GM12878 (cell line): ENCODE data around the gene CCDC24. TPM values are rescaled to one million over a fixed set of nuclear protein-coding genes. Genes with fewer than 3 reads are reported as not detected.

Experiments
- ATAC-seq: fragments of 200-7000 bp; cut with Tn5 transposase; 3 replicates; pipeline ENCODE4 v1.9.1; 2020; ENCODE audit warnings: mild to moderate bottlenecking, moderate library complexity
- BruUV-seq: library from RNA; stranded (reverse); fragments of 400-500 nt; replicated peaks from 2 replicates; lab custom pipeline; 2021; lab: Mats Ljungman, UMichigan
- CTCF ChIA-PET: fragments of 300-600 bp; sonication (Branson Sonifier 250); formaldehyde crosslinking; extraction: SDS; loops from one replicate; lab custom pipeline; 2021; ENCODE audit warnings: inconsistent platforms; lab: Yijun Ruan, JAX
- POLR2A ChIA-PET: fragments of 350-600 bp; formaldehyde crosslinking; extraction: SDS; loops from one replicate; lab custom pipeline; 2021; ENCODE audit warnings: inconsistent platforms; lab: Charles Lee
- RAD21 ChIA-PET: fragments of 300-600 bp; sonication (Branson Sonifier 250); formaldehyde crosslinking; loops from one replicate; lab custom pipeline; 2023; ENCODE audit warnings: antibody characterized with exemption; ENCODE audit not compliant: unreplicated experiment; lab: Charles Lee
- SMC1A ChIA-PET: fragments of 300-600 bp; sonication (Branson Sonifier 250); formaldehyde crosslinking; loops from one replicate; lab custom pipeline; 2023; ENCODE audit not compliant: unreplicated experiment, uncharacterized antibody; lab: Charles Lee
- DNase-seq: peaks from one replicate; pipeline ENCODE4 v3.0.0-alpha.2; 2011; ENCODE audit warnings: low read depth, low spot score
- FAIRE-seq: peaks from 3 replicates; lab custom pipeline; 2011; peaks lifted over from hg19 to GRCh38; lab: Jason Lieb, UNC
- H2AFZ ChIP-seq: 2 replicates; pipeline ENCODE4 v1.6.0; 2011; ENCODE audit warnings: low read depth, low read length, control low read depth; ENCODE audit not compliant: control insufficient read depth
- H3K27ac ChIP-seq: 2 replicates; pipeline ENCODE4 v1.5.1; 2011; ENCODE audit warnings: control low read depth; ENCODE audit not compliant: control insufficient read depth, insufficient read depth
- H3K27me3 ChIP-seq, 2 experiments: replicated peaks in 1 of 2; 2 replicates each; pipeline versions ENCODE4 v1.6.0 to v1.6.1; 2011; ENCODE audit warnings: low read length in 1 of 2; ENCODE audit not compliant: control insufficient read depth in 2 of 2, insufficient read depth in 2 of 2
- H3K36me3 ChIP-seq, 2 experiments: 2 replicates each; pipeline ENCODE4 v1.5.1; 2011; ENCODE audit warnings: low read length in 1 of 2; ENCODE audit not compliant: control insufficient read depth in 2 of 2, insufficient read depth in 2 of 2
- H3K4me1 ChIP-seq: 2 replicates; pipeline ENCODE4 v1.6.1; 2011; ENCODE audit warnings: mild to moderate bottlenecking, low read length, moderate library complexity, mixed read lengths; ENCODE audit not compliant: control insufficient read depth, insufficient read depth
- H3K4me2 ChIP-seq: 2 replicates; pipeline ENCODE4 v1.6.0; 2011; ENCODE audit warnings: control low read depth; ENCODE audit not compliant: control insufficient read depth, insufficient read depth
- H3K4me3 ChIP-seq: fragments of 200-600 bp; sonication (generic); 2 replicates; pipeline ENCODE4 v1.5.1; 2016
- H3K79me2 ChIP-seq: 2 replicates; pipeline ENCODE4 v1.6.0; 2011; ENCODE audit warnings: low read length; ENCODE audit not compliant: control insufficient read depth, insufficient read depth
- H3K9ac ChIP-seq: 2 replicates; pipeline ENCODE4 v1.8.0; 2011; ENCODE audit warnings: low read length, control low read depth, mixed read lengths; ENCODE audit not compliant: control insufficient read depth, insufficient read depth
- H3K9me3 ChIP-seq: replicated peaks from 3 replicates; pipeline ENCODE4 v1.5.1; 2011; ENCODE audit warnings: mild to moderate bottlenecking, low read length; ENCODE audit not compliant: control insufficient read depth, insufficient read depth
- H4K20me1 ChIP-seq: 2 replicates; pipeline ENCODE4 v1.6.0; 2011; ENCODE audit not compliant: control insufficient read depth, insufficient read depth
- ATF7 ChIP-seq: fragments of 450-650 bp; IDR thresholded peaks from 2 replicates; pipeline ENCODE4 v1.6.1; 2016; ENCODE audit warnings: low read depth, mild to moderate bottlenecking
- CBFB ChIP-seq: IDR thresholded peaks from 2 replicates; pipeline ENCODE4 v1.6.1; 2016; ENCODE audit warnings: antibody characterized with exemption, low read depth
- DPF2 ChIP-seq: fragments of 450-650 bp; IDR thresholded peaks from 2 replicates; pipeline ENCODE4 v1.6.1; 2017; ENCODE audit warnings: mild to moderate bottlenecking
- EGR1 ChIP-seq, 2 experiments: IDR thresholded peaks; 1 replicate in 1 of 2; 2 replicates in 1 of 2; pipeline ENCODE4 v1.6.1; 2011 to 2012; ENCODE audit warnings: low read depth in 2 of 2, low read length in 2 of 2, borderline replicate concordance in 1 of 2, mild to moderate bottlenecking in 1 of 2, moderate library complexity in 1 of 2
- MAX ChIP-seq: IDR thresholded peaks from 2 replicates; pipeline ENCODE4 v1.6.1; 2012; ENCODE audit warnings: low read depth, low read length, improper control_type of control experiment
- MEF2A ChIP-seq: IDR thresholded peaks from 2 replicates; pipeline ENCODE4 v1.6.1; 2011; ENCODE audit warnings: low read depth, mild to moderate bottlenecking, low read length, moderate library complexity; ENCODE audit not compliant: insufficient read depth
- MTA2 ChIP-seq: fragments of 450-650 bp; IDR thresholded peaks from 2 replicates; pipeline ENCODE4 v1.6.1; 2016; ENCODE audit warnings: low read depth, mild to moderate bottlenecking, moderate library complexity
- NBN ChIP-seq: fragments of 450-650 bp; IDR thresholded peaks from 2 replicates; pipeline ENCODE4 v1.6.1; 2016
- NFIC ChIP-seq: IDR thresholded peaks from 2 replicates; pipeline ENCODE4 v1.6.1; 2012; ENCODE audit warnings: low read depth, mild to moderate bottlenecking, inconsistent platforms, low read length, moderate library complexity
- NFYA ChIP-seq: IDR thresholded peaks from 2 replicates; pipeline ENCODE4 v1.6.1; 2011; ENCODE audit warnings: low read depth, mild to moderate bottlenecking, low read length, improper control_type of control experiment, borderline replicate concordance
- NFYB ChIP-seq: IDR thresholded peaks from 2 replicates; pipeline ENCODE4 v1.6.1; 2011; ENCODE audit warnings: low read depth, mild to moderate bottlenecking, low read length, improper control_type of control experiment, moderate library complexity; ENCODE audit not compliant: insufficient read depth
- NR2C1 ChIP-seq: fragments of 450-650 bp; IDR thresholded peaks from 2 replicates; pipeline ENCODE4 v1.6.1; 2017; ENCODE audit warnings: antibody characterized with exemption, mild to moderate bottlenecking, moderate library complexity
- PAX8 ChIP-seq: fragments of 450-650 bp; IDR thresholded peaks from 2 replicates; pipeline ENCODE4 v1.6.1; 2017; ENCODE audit warnings: mild to moderate bottlenecking, moderate library complexity
- RBBP5 ChIP-seq: fragments of 200-600 bp; sonication (generic); conservative IDR thresholded peaks from 2 replicates; pipeline ENCODE4 v1.6.1; 2016
- ZNF384 ChIP-seq: IDR thresholded peaks from 2 replicates; pipeline ENCODE4 v1.6.1; 2012; ENCODE audit warnings: low read depth, mild to moderate bottlenecking, low read length, improper control_type of control experiment, borderline replicate concordance
- WGBS: methylation state at CpG from one replicate; pipeline ENCODE4 v1.1.6; 2016; ENCODE audit warnings: low lambda C conversion rate; ENCODE audit not compliant: insufficient replicate concordance, insufficient coverage; ENCODE audit errors: missing lambda C conversion rate; 5-methylcytosine and 5-hydroxymethylcytosine counted together
- in situ Hi-C: fragments of 300-500 bp; cut with MboI; formaldehyde crosslinking; loops from 9 replicates; pipeline ENCODE4 v1.14.3; 2018; ENCODE audit warnings: mixed read lengths
- intact Hi-C: fragments of 100-400 bp; cut with micrococcal nuclease; formaldehyde crosslinking; loops from one replicate; pipeline ENCODE4 v1.14.2; 2022; ENCODE audit not compliant: unreplicated experiment
- polyA plus RNA-seq, 11 experiments: library from polyadenylated mRNA; depleted of rRNA in 4 of 11; unstranded in 6 of 11; stranded (reverse) in 5 of 11; fragments of >200 nt; fragmentation: Nextera tagmentation in 4 of 11; fragmentation: Illumina TruSeq in 1 of 11; extraction: Ambion mirVana in 4 of 11; extraction: Trizol in 1 of 11; gene quantifications; 1 replicate in 1 of 11; 2 replicates in 10 of 11; pipeline versions ENCODE4 v1.2.1 to v1.2.3, GENCODE V29; 2011 to 2016; ENCODE audit warnings: inconsistent platforms in 2 of 11, missing spikeins in 2 of 11, low read depth in 1 of 11
- total RNA-seq, 4 experiments: library from RNA; depleted of rRNA in 3 of 4; stranded (reverse); fragments of >200 nt in 3 of 4; fragmentation: Illumina TruSeq in 1 of 4; extraction: Trizol in 1 of 4; gene quantifications; 2 replicates each; pipeline versions ENCODE4 v1.2.1 to v1.2.3, GENCODE V29; 2013 to 2021
- TF ChIP-seq, protein P1 (sequence below): IDR thresholded peaks from 2 replicates; pipeline ENCODE4 v1.6.1; 2011; ENCODE audit warnings: mild to moderate bottlenecking, low read depth, low read length, moderate library complexity; ENCODE audit not compliant: insufficient replicate concordance
- TF ChIP-seq, protein P2 (sequence below): fragments of 150-350 bp; IDR thresholded peaks from 2 replicates; pipeline ENCODE4 v1.6.1; 2016; ENCODE audit warnings: low read depth, low read length

The CCDC24 gene
- total and polyA plus RNA-seq, 10 of the 15 experiments (the other 5 are each of a cell fraction or from before 2014, with no cell fraction given), result 0.18 to 3.1 (median 1.6) TPM; not detected in 1

DNA sequence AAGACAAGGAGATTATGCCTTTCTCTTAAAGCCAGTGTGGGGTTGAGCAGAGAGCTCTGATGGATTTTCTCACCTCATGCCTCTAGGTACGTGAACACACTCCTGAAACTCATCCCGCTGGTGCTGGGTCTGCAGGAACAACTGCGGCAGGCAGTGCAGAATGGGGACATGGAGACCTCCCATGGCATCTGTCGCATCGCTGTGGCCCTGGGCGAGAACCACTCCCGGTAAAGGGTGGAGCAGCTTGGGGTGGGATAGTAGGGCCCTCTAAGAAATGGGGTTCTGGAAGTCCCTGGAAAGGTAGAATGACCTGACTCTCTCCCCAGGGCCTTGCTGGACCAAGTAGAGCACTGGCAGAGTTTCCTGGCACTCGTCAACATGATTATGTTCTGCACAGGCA, 35.2 kb upstream of the CCDC24 start (continued):
- TF ChIP-seq MAX (no peak), NR2C1 (no peak), CBFB (no peak), PAX8 (no peak), NFYB (no peak), ATF7 (no peak)
- TF ChIP-seq, protein P1, sequence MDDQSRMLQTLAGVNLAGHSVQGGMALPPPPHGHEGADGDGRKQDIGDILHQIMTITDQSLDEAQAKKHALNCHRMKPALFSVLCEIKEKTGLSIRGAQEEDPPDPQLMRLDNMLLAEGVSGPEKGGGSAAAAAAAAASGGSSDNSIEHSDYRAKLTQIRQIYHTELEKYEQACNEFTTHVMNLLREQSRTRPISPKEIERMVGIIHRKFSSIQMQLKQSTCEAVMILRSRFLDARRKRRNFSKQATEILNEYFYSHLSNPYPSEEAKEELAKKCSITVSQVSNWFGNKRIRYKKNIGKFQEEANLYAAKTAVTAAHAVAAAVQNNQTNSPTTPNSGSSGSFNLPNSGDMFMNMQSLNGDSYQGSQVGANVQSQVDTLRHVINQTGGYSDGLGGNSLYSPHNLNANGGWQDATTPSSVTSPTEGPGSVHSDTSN, result no peak

DNA sequence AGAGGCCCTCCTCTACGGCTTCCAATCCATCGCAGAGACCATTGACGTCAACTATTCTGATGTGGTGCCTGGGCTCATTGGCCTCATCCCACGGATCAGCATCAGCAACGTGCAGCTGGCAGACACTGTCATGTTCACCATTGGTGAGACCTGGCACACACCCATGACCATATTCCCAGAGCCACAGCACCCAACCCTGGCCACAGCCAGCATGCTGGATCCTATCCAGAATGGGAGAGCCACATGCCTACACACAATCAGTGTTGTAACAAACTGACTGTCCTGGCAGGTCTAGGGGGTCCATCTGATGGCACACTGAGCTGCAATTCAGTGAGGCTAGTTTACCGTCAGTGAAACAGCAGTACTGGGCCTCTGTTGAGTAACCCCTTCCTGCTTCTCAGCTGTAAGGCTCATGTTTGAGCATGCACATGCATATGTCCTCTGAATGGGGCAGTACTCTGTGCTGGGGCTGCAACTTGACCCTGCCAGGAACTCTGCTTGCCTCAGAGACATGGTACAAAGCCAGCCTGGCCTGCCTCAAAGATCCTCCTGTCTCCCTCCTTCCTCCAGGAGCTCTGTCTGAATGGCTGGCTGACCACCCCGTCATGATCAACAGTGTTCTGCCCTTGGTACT, 33.9 kb upstream of the CCDC24 start:
- SMC1A ChIA-PET, result no interaction called here
- WGBS, result 80% methylated on average over 7 of the region's 7 CpGs
- TF ChIP-seq NFIC (no peak), DPF2 (no peak), EGR1 (IDR thresholded peaks at IDR 0.05; ENCODE audit: borderline replicate concordance in 1 of 2, low read depth in 2 of 2, low read length in 2 of 2) (no peak), ATF7 (no peak), MTA2 (no peak), ZNF384 (no peak), NFYA (no peak), RBBP5 (no peak), PAX8 (no peak), MEF2A (no peak), NBN (no peak)
- TF ChIP-seq, protein P2, sequence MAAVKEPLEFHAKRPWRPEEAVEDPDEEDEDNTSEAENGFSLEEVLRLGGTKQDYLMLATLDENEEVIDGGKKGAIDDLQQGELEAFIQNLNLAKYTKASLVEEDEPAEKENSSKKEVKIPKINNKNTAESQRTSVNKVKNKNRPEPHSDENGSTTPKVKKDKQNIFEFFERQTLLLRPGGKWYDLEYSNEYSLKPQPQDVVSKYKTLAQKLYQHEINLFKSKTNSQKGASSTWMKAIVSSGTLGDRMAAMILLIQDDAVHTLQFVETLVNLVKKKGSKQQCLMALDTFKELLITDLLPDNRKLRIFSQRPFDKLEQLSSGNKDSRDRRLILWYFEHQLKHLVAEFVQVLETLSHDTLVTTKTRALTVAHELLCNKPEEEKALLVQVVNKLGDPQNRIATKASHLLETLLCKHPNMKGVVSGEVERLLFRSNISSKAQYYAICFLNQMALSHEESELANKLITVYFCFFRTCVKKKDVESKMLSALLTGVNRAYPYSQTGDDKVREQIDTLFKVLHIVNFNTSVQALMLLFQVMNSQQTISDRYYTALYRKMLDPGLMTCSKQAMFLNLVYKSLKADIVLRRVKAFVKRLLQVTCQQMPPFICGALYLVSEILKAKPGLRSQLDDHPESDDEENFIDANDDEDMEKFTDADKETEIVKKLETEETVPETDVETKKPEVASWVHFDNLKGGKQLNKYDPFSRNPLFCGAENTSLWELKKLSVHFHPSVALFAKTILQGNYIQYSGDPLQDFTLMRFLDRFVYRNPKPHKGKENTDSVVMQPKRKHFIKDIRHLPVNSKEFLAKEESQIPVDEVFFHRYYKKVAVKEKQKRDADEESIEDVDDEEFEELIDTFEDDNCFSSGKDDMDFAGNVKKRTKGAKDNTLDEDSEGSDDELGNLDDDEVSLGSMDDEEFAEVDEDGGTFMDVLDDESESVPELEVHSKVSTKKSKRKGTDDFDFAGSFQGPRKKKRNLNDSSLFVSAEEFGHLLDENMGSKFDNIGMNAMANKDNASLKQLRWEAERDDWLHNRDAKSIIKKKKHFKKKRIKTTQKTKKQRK, result no peak

More for the DNA sequence above, 33.9 kb upstream of the CCDC24 start:
- intact Hi-C loops (no loop called here), in situ Hi-C loops (no loop called here)
- Histone ChIP-seq H3K4me3 (no peak overlapping the region), H3K27me3 (no peaks in the 10 kb centered on the region), H3K36me3 (peaks cover 0 to 12% of the 10 kb centered on the region in 2 experiments; a peak in 1 of 4 replicates), H3K4me1 (no peaks in the 10 kb centered on the region), H4K20me1 (no peaks in the 10 kb centered on the region), H3K27ac (no peak overlapping the region), H3K79me2 (no peaks in the 10 kb centered on the region), H3K9ac (no peak overlapping the region), H3K4me2 (no peak overlapping the region), H3K9me3 (no peaks in the 10 kb centered on the region), H2AFZ (no peak overlapping the region)
- ChIA-PET RAD21 (no interaction called here), CTCF (interaction anchor here (1.6 to 1.9 kb wide), 2 partner anchors 12 to 22 kb away, joined by 3 to 6 read pairs; no protein-coding TSS in a partner anchor), POLR2A (no interaction called here)
- ATAC-seq, result no peak
- no peak for FAIRE-seq
- no TSS peak for BruUV-seq
- DNase-seq, result no peak
